H9 (cell line): ENCODE results near the gene CLDN22. TPM values are rescaled to one million over a fixed set of nuclear protein-coding genes. Genes with fewer than 3 reads are reported as not detected.

Experiments
- DNase-seq: peaks from one replicate; pipeline ENCODE4 v3.0.0-alpha.2; 2017
- H2AFZ ChIP-seq: one replicate; pipeline ENCODE4 v1.6.1; 2013; ENCODE audit warnings: mild to moderate bottlenecking, low read length, control low read depth, moderate library complexity
- H2AK5ac ChIP-seq: 2 replicates; pipeline ENCODE4 v1.6.1; 2013; ENCODE audit warnings: low read length, control low read depth, mixed read lengths; ENCODE audit not compliant: insufficient read length
- H2BK120ac ChIP-seq: one replicate; pipeline ENCODE4 v1.6.1; 2013; ENCODE audit warnings: low read depth, mild to moderate bottlenecking, low read length, control low read depth, inconsistent platforms; ENCODE audit not compliant: poor library complexity, severe bottlenecking
- H2BK12ac ChIP-seq: 2 replicates; pipeline ENCODE4 v1.6.1; 2013; ENCODE audit warnings: low read length, control low read depth, mixed read lengths, low read depth; ENCODE audit not compliant: insufficient read length
- H2BK15ac ChIP-seq: 2 replicates; pipeline ENCODE4 v1.6.1; 2013; ENCODE audit warnings: low read depth, low read length, control low read depth
- H2BK20ac ChIP-seq: one replicate; pipeline ENCODE4 v1.6.1; 2013; ENCODE audit warnings: low read depth, mild to moderate bottlenecking, low read length, control low read depth, inconsistent platforms; ENCODE audit not compliant: poor library complexity, severe bottlenecking
- H2BK5ac ChIP-seq: 2 replicates; pipeline ENCODE4 v1.6.1; 2013; ENCODE audit warnings: low read length, control low read depth, mixed read lengths; ENCODE audit not compliant: insufficient read length
- H3K14ac ChIP-seq: 2 replicates; pipeline ENCODE4 v1.6.1; 2013; ENCODE audit warnings: low read length, control low read depth; ENCODE audit not compliant: insufficient read depth
- H3K18ac ChIP-seq: 2 replicates; pipeline ENCODE4 v1.6.1; 2013; ENCODE audit warnings: low read depth, mild to moderate bottlenecking, mixed read lengths, low read length, control low read depth; ENCODE audit not compliant: insufficient read length
- H3K23ac ChIP-seq: 2 replicates; pipeline ENCODE4 v1.6.1; 2013; ENCODE audit warnings: low read length, control low read depth, mixed read lengths, low read depth; ENCODE audit not compliant: insufficient read length
- H3K23me2 ChIP-seq: 2 replicates; pipeline ENCODE4 v1.6.1; 2013; ENCODE audit warnings: low read depth, mild to moderate bottlenecking, mixed read lengths, low read length, control low read depth; ENCODE audit not compliant: insufficient read length, poor library complexity, severe bottlenecking
- H3K27ac ChIP-seq: 2 replicates; pipeline ENCODE4 v1.5.1; 2013; ENCODE audit warnings: low read length, control low read depth, mixed read lengths, low read depth; ENCODE audit not compliant: insufficient read length
- H3K27me3 ChIP-seq: 2 replicates; pipeline ENCODE4 v1.6.1; 2013; ENCODE audit warnings: low read length, control low read depth, inconsistent platforms; ENCODE audit not compliant: insufficient read depth
- H3K4ac ChIP-seq: 2 replicates; pipeline ENCODE4 v1.6.1; 2013; ENCODE audit warnings: low read depth, mild to moderate bottlenecking, control low read depth, inconsistent platforms, low read length, moderate library complexity
- H3K4me1 ChIP-seq: 2 replicates; pipeline ENCODE4 v1.6.1; 2013; ENCODE audit warnings: low read length, control low read depth, inconsistent platforms; ENCODE audit not compliant: insufficient read depth
- H3K4me2 ChIP-seq: 2 replicates; pipeline ENCODE4 v1.6.1; 2013; ENCODE audit warnings: low read length, control low read depth, mixed read lengths; ENCODE audit not compliant: insufficient read length, insufficient read depth
- H3K56ac ChIP-seq: 2 replicates; pipeline ENCODE4 v1.6.1; 2013; ENCODE audit warnings: low read depth, mild to moderate bottlenecking, mixed read lengths, low read length, control low read depth; ENCODE audit not compliant: insufficient read length
- H3K79me1 ChIP-seq: 2 replicates; pipeline ENCODE4 v1.6.1; 2013; ENCODE audit warnings: low read depth, mild to moderate bottlenecking, moderate library complexity, low read length, control low read depth, inconsistent platforms; ENCODE audit not compliant: insufficient read depth, poor library complexity, severe bottlenecking
- H3K79me2 ChIP-seq: 2 replicates; pipeline ENCODE4 v1.6.1; 2013; ENCODE audit warnings: low read length, control low read depth, inconsistent platforms; ENCODE audit not compliant: insufficient read depth
- H3K9ac ChIP-seq: 2 replicates; pipeline ENCODE4 v1.6.1; 2013; ENCODE audit warnings: low read length, control low read depth, mixed read lengths; ENCODE audit not compliant: insufficient read length; ENCODE audit errors: extremely low read depth
- H3K9me3 ChIP-seq: one replicate; pipeline ENCODE4 v1.6.1; 2013; ENCODE audit warnings: low read depth, low read length, inconsistent platforms; ENCODE audit not compliant: control insufficient read depth
- H3T11ph ChIP-seq: one replicate; pipeline ENCODE4 v1.6.1; 2013; ENCODE audit warnings: mild to moderate bottlenecking, low read length, control low read depth, inconsistent platforms
- H4K20me1 ChIP-seq: one replicate; pipeline ENCODE4 v1.6.1; 2013; ENCODE audit not compliant: control insufficient read depth, insufficient read length, insufficient read depth
- H4K5ac ChIP-seq: 2 replicates; pipeline ENCODE4 v1.6.1; 2013; ENCODE audit warnings: low read depth, mild to moderate bottlenecking, mixed read lengths, low read length, control low read depth; ENCODE audit not compliant: insufficient read length
- H4K8ac ChIP-seq: replicated peaks from 2 replicates; pipeline ENCODE4 v1.6.1; 2013; ENCODE audit warnings: low read length, control low read depth, mixed read lengths, low read depth; ENCODE audit not compliant: insufficient read length
- H4K91ac ChIP-seq: 2 replicates; pipeline ENCODE4 v1.6.1; 2013; ENCODE audit warnings: low read depth, mild to moderate bottlenecking, moderate library complexity, mixed read lengths, low read length, control low read depth; ENCODE audit not compliant: insufficient read length
- H3K27ac Mint-ChIP-seq, 3 experiments: 2 replicates in 2 of 3; 3 replicates in 1 of 3; pipeline ENCODE4 v1.8.0; 2020 to 2021; ENCODE audit warnings: mixed read lengths in 3 of 3, mild to moderate bottlenecking in 1 of 3, moderate library complexity in 1 of 3
- H3K27me3 Mint-ChIP-seq: 2 replicates; pipeline ENCODE4 v1.8.0; 2021; ENCODE audit warnings: low read depth, mild to moderate bottlenecking, moderate library complexity, mixed read lengths
- H3K36me3 Mint-ChIP-seq, 3 experiments: 2 replicates in 2 of 3; 3 replicates in 1 of 3; pipeline ENCODE4 v1.8.0; 2020 to 2021; ENCODE audit warnings: low read depth in 3 of 3, mixed read lengths in 3 of 3; ENCODE audit not compliant: insufficient read depth in 1 of 3
- H3K4me1 Mint-ChIP-seq, 2 experiments: 2 replicates each; pipeline ENCODE4 v1.8.0; 2020; ENCODE audit warnings: mixed read lengths in 2 of 2
- H3K4me3 Mint-ChIP-seq, 2 experiments: 2 replicates in 1 of 2; 3 replicates in 1 of 2; pipeline ENCODE4 v1.8.0; 2020 to 2021; ENCODE audit warnings: mild to moderate bottlenecking in 2 of 2, mixed read lengths in 2 of 2, moderate library complexity in 1 of 2
- H3K9me3 Mint-ChIP-seq, 2 experiments: 2 replicates in 1 of 2; 3 replicates in 1 of 2; pipeline ENCODE4 v1.8.0; 2020; ENCODE audit warnings: mild to moderate bottlenecking in 2 of 2, mixed read lengths in 2 of 2, moderate library complexity in 1 of 2
- WGBS: extraction: QIAGEN DNeasy Blood & Tissue Kit; methylation state at CpG from one replicate; pipeline ENCODE4 v1.1.7; 2013; ENCODE audit warnings: missing lambda C conversion rate, low lambda C conversion rate, mixed read lengths; ENCODE audit not compliant: insufficient read length; ENCODE audit errors: extremely low coverage; 5-methylcytosine and 5-hydroxymethylcytosine counted together
- total RNA-seq: library from RNA; stranded (reverse); gene quantifications from 2 replicates; pipeline ENCODE4 v1.2.1, GENCODE V29; 2021
- TF ChIP-seq, protein P1 (sequence below): fragments of 200-600 bp; sonication (generic); conservative IDR thresholded peaks from 3 replicates; pipeline ENCODE4 v1.8.0; 2021; ENCODE audit warnings: antibody characterized with exemption, mild to moderate bottlenecking

Gene CLDN22
- total RNA-seq, 1 experiment from 2014 or later: not detected

DNA sequence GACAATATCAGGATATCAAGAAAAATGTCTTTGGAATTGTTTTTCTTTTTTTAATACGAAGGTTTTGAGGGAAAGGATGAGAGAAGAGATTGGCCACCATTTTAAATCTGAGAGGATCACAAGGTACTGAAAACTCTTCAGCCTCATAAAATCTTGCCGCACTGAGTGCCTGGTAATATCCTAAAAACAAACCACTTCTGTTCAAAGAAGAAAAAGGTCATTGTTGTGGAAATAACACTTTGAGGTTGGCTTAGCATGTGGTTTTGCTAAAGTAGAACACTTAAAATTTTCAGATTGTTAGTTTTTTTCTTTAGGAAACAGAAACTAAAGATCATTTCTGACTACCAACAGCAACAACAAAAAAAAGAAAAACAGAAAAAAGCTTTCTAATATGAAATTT, 1.0 kb upstream of the CLDN22 start:
- Histone ChIP-seq H2BK20ac (no peak overlapping the region), H2AFZ (no peak overlapping the region), H3K18ac (no peak overlapping the region), H3K9ac (no peak overlapping the region), H3K9me3 (no peaks in the 10 kb centered on the region), H3K4me2 (no peak overlapping the region), H3K79me1 (no peaks in the 10 kb centered on the region), H2BK120ac (no peak overlapping the region), H3K56ac (no peak overlapping the region), H2BK12ac (no peak overlapping the region), H3K27ac (no peak overlapping the region), H3K23me2 (no peaks in the 10 kb centered on the region), H3K27me3 (no peaks in the 10 kb centered on the region), H3K4me1 (no peaks in the 10 kb centered on the region), H2AK5ac (no peak overlapping the region), H3T11ph (no peak overlapping the region), H3K14ac (no peak overlapping the region), H3K23ac (no peak overlapping the region), H4K5ac (no peak overlapping the region), H2BK5ac (no peak overlapping the region), H3K4ac (no peak overlapping the region), H4K91ac (no peak overlapping the region), H3K79me2 (no peaks in the 10 kb centered on the region; the same call in 1 of the 2 replicates), H4K8ac (no peak overlapping the region), H2BK15ac (no peak overlapping the region), H4K20me1 (no peaks in the 10 kb centered on the region)
- Mint-ChIP-seq H3K9me3 (peaks cover 9 to 10% of the 10 kb centered on the region in 2 experiments), H3K4me1 (peaks cover 0 to 7% of the 10 kb centered on the region in 2 experiments; a peak in 1 of 4 replicates), H3K36me3 (peaks cover 11 to 31% (median 21%) of the 10 kb centered on the region in 3 experiments), H3K27me3 (no peaks in the 10 kb centered on the region), H3K27ac (no peak overlapping the region), H3K4me3 (no peak overlapping the region)
- TF ChIP-seq, protein P1, sequence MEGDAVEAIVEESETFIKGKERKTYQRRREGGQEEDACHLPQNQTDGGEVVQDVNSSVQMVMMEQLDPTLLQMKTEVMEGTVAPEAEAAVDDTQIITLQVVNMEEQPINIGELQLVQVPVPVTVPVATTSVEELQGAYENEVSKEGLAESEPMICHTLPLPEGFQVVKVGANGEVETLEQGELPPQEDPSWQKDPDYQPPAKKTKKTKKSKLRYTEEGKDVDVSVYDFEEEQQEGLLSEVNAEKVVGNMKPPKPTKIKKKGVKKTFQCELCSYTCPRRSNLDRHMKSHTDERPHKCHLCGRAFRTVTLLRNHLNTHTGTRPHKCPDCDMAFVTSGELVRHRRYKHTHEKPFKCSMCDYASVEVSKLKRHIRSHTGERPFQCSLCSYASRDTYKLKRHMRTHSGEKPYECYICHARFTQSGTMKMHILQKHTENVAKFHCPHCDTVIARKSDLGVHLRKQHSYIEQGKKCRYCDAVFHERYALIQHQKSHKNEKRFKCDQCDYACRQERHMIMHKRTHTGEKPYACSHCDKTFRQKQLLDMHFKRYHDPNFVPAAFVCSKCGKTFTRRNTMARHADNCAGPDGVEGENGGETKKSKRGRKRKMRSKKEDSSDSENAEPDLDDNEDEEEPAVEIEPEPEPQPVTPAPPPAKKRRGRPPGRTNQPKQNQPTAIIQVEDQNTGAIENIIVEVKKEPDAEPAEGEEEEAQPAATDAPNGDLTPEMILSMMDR: no peak
- no CpG with 5 or more reads among the region's 2 CpGs for WGBS
- no peak for DNase-seq
